Mucosa of descending colon (tissue), 3 donors: ENCODE measurements around the gene FAM111A. TPM values are rescaled to one million over a fixed set of nuclear protein-coding genes. Genes with fewer than 3 reads are reported as not detected.

Experiments used
- ATAC-seq: fragments of 200-7000 bp; cut with Tn5 transposase; one replicate; pipeline ENCODE4 v1.9.1; 2020; ENCODE audit warnings: mild to moderate bottlenecking, moderate library complexity
- DNase-seq, 3 donors: peaks; one replicate each; pipeline ENCODE4 v3.0.0-alpha.2; 2020
- H3K36me3 ChIP-seq: fragments of 200-600 bp; one replicate; pipeline ENCODE4 v1.8.0; 2021; ENCODE audit warnings: low read depth, mild to moderate bottlenecking
- H3K4me1 ChIP-seq: fragments of 200-600 bp; one replicate; pipeline ENCODE4 v1.8.0; 2021; ENCODE audit warnings: low read depth, mild to moderate bottlenecking
- H3K4me3 ChIP-seq: fragments of 200-600 bp; one replicate; pipeline ENCODE4 v1.8.0; 2021; ENCODE audit warnings: mild to moderate bottlenecking
- H3K9me3 ChIP-seq: fragments of 200-600 bp; one replicate; pipeline ENCODE4 v1.8.0; 2021; ENCODE audit warnings: mild to moderate bottlenecking
- CTCF ChIP-seq: fragments of 200-600 bp; IDR thresholded peaks from one replicate; pipeline ENCODE4 v1.8.0; 2022; ENCODE audit warnings: antibody characterized with exemption, mild to moderate bottlenecking
- intact Hi-C, 2 donors: fragments of 100-400 bp; cut with DNase I in 1 of 2; cut with micrococcal nuclease in 1 of 2; formaldehyde crosslinking; loops; one replicate each; pipeline versions ENCODE4 v1.11.0 to v1.11.1; 2022; cut with DNase I, micrococcal nuclease
- total RNA-seq, 3 donors: library from RNA; stranded (reverse); fragmentation: NEBNext Ultra II Directional in 2 of 3; extraction: Animal tissue kit (Norgen Biotek cat#: 25700) in 2 of 3; gene quantifications; one replicate each; pipeline versions ENCODE4 v1.2.1 to v1.2.4, GENCODE V29; 2021 to 2023
- donor health status: DM: no; HTN: no; CAD: no; lungs with moderate emphysema.
- donor health status: DM: no; HTN: no; CAD: no.
- donor health status: DM: no; HTN: yes; CAD: no.

FAM111A gene
- total RNA-seq, 3 donors from 2014 or later = 33.6 to 36.0 (median 35.6) TPM

GRCh38 chr11:59199546-59200422, 57.1 kb downstream of the FAM111A start:
- Histone ChIP-seq H3K9me3 (no peaks in the 10 kb centered on the region), H3K36me3 (peaks cover 8% of the 10 kb centered on the region), H3K4me1 (peaks cover 3% of the 10 kb centered on the region), H3K4me3 (no peak overlapping the region)
- no peak for ATAC-seq
- no peak for DNase-seq
- no peak for TF ChIP-seq CTCF
- intact Hi-C loops = no loop called here

- Histone ChIP-seq H3K4me1 (peaks cover 3% of the 10 kb centered on the region), H3K36me3 (peaks cover 6% of the 10 kb centered on the region), H3K4me3 (no peak overlapping the region), H3K9me3 (no peaks in the 10 kb centered on the region)
- no peak for DNase-seq
- intact Hi-C loops = no loop called here
- ATAC-seq = no peak
- TF ChIP-seq CTCF = no peak
Measured at GRCh38 chr11:59200423-59200746, 57.7 kb downstream of the FAM111A start.

GRCh38 chr11:59201353-59201752, 58.7 kb downstream of the FAM111A start:
- peak in 1 of 3 donors; percentile 28 for DNase-seq
- TF ChIP-seq CTCF = no peak
- Histone ChIP-seq H3K4me3 (no peak overlapping the region), H3K9me3 (no peaks in the 10 kb centered on the region), H3K4me1 (peaks cover 3% of the 10 kb centered on the region), H3K36me3 (peaks cover 6% of the 10 kb centered on the region)
- intact Hi-C loops = no loop called here
- peak; percentile 57 for ATAC-seq

Other genes with a start within 250 kb of the FAM111A start
- gene GLYATL1, start 203.4 kb upstream of the FAM111A start, total RNA-seq = under 1 TPM in 1 of 3 donors, not detected in 2; 0.19 TPM
- not detected for gene GLYATL1B, start 56.5 kb upstream of the FAM111A start, total RNA-seq
- gene FAM111B, start 35.6 kb upstream of the FAM111A start, total RNA-seq = 1 to 10 TPM; 1.8 to 7.8 (median 2.5) TPM
- gene DTX4, start 29.3 kb downstream of the FAM111A start, total RNA-seq = 10 to 100 TPM; 37.4 to 95.7 (median 53.8) TPM
- gene MPEG1, start 70.1 kb downstream of the FAM111A start, total RNA-seq = 10 to 100 TPM in 2 of 3 donors, 1 to 10 TPM in 1; 8.7 to 30.8 (median 21.9) TPM
- not detected for gene OR5AN1, start 216.0 kb downstream of the FAM111A start, total RNA-seq